ENCODE results near the gene PAK4. TPM values are rescaled to one million over a fixed set of nuclear protein-coding genes. Genes with fewer than 3 reads are reported as not detected.

The PAK4 gene
- total RNA-seq, 1 experiment from 2014 or later, result 69.8 TPM

GRCh38 chr19:39168258-39169142, 42.9 kb downstream of the PAK4 start:
- peak; percentile 22; the same call in 1 of the 2 replicates for ATAC-seq
- no peak for TF ChIP-seq USF1 (CRISPR knock-in tag; IDR thresholded peaks at IDR 0.05)
- no peak for TF ChIP-seq ATF2 (CRISPR knock-in tag; IDR thresholded peaks at IDR 0.05; ENCODE audit: borderline replicate concordance, low read depth)
- no peak for TF ChIP-seq CTCF (IDR thresholded peaks at IDR 0.05)
- no peak for TF ChIP-seq FOXJ3 (CRISPR knock-in tag; IDR thresholded peaks at IDR 0.05; ENCODE audit: borderline replicate concordance)
- TF ChIP-seq MXD4 (CRISPR knock-in tag; IDR thresholded peaks at IDR 0.05; ENCODE audit: borderline replicate concordance), result no peak
- TF ChIP-seq CREB1 (CRISPR knock-in tag; IDR thresholded peaks at IDR 0.05), result no peak
- TF ChIP-seq IRF1 (CRISPR knock-in tag; IDR thresholded peaks at IDR 0.05), result no peak
- TF ChIP-seq E2F4 (CRISPR knock-in tag; IDR thresholded peaks at IDR 0.05; ENCODE audit: borderline replicate concordance, low read depth), result no peak
- no peak for TF ChIP-seq ZNF263 (CRISPR knock-in tag; IDR thresholded peaks at IDR 0.05; ENCODE audit: low read depth)
- no peak for TF ChIP-seq NFE2L1 (CRISPR knock-in tag; IDR thresholded peaks at IDR 0.05)
- DNase-seq (ENCODE audit: low spot score), result no peak
- POLR2A ChIA-PET, result no interaction called here
- Mint-ChIP-seq H3K4me1 (peaks cover 17% of the 10 kb centered on the region), H3K27ac (peak overlapping the region; percentile 83), H3K4me3 (no peak overlapping the region), H3K9me3 (no peaks in the 10 kb centered on the region), H3K36me3 (no peaks in the 10 kb centered on the region), H3K27me3 (ENCODE audit: low read depth) (no peaks in the 10 kb centered on the region)
- CTCF ChIA-PET, result interaction anchor here (0.8 to 2.4 kb wide), 5 partner anchors 22 to 238 kb away, joined by 3 to 15 read pairs (median 3); partner anchors contain the start of genes MRPS12 and SARS2

- ChIA-PET POLR2A (no interaction called here), CTCF (interaction anchor here (0.8 kb wide), 1 partner anchor 239 kb away, joined by 3 read pairs; the partner anchor contains the start of genes MRPS12 and SARS2)
- peaks cover 17% of the 10 kb centered on the region for H3K4me1 Mint-ChIP-seq
- no peak overlapping the region for H3K4me3 Mint-ChIP-seq
- H3K27me3 Mint-ChIP-seq (ENCODE audit: low read depth), result no peaks in the 10 kb centered on the region
- no peaks in the 10 kb centered on the region for H3K36me3 Mint-ChIP-seq
- H3K9me3 Mint-ChIP-seq, result no peaks in the 10 kb centered on the region
- H3K27ac Mint-ChIP-seq, result peak overlapping the region; percentile 83
- ATAC-seq, result no peak
- no peak for DNase-seq (ENCODE audit: low spot score)
- TF ChIP-seq E2F4 (CRISPR knock-in tag; IDR thresholded peaks at IDR 0.05; ENCODE audit: borderline replicate concordance, low read depth), result no peak
- TF ChIP-seq ZNF416 (CRISPR knock-in tag; IDR thresholded peaks at IDR 0.05), result no peak
- TF ChIP-seq AFF4 (CRISPR knock-in tag; IDR thresholded peaks at IDR 0.05; ENCODE audit: borderline replicate concordance), result no peak
- no peak for TF ChIP-seq ZNF121 (CRISPR knock-in tag; IDR thresholded peaks at IDR 0.05)
- no peak for TF ChIP-seq RORB (CRISPR knock-in tag; IDR thresholded peaks at IDR 0.05)
- no peak for TF ChIP-seq ATF1 (CRISPR knock-in tag; IDR thresholded peaks at IDR 0.05)
Measured at GRCh38 chr19:39169143-39169810, 43.7 kb downstream of the PAK4 start.
